Fibroblast of skin of right biceps (primary cell): ENCODE data around the gene YBX2.
A peak's percentile ranks its signal among the peaks of the same experiment; 100 is the strongest.

Experiments used
- DNase-seq: peaks from one replicate; pipeline ENCODE4 v3.0.0-alpha.2; 2013

Gene YBX2

DNA sequence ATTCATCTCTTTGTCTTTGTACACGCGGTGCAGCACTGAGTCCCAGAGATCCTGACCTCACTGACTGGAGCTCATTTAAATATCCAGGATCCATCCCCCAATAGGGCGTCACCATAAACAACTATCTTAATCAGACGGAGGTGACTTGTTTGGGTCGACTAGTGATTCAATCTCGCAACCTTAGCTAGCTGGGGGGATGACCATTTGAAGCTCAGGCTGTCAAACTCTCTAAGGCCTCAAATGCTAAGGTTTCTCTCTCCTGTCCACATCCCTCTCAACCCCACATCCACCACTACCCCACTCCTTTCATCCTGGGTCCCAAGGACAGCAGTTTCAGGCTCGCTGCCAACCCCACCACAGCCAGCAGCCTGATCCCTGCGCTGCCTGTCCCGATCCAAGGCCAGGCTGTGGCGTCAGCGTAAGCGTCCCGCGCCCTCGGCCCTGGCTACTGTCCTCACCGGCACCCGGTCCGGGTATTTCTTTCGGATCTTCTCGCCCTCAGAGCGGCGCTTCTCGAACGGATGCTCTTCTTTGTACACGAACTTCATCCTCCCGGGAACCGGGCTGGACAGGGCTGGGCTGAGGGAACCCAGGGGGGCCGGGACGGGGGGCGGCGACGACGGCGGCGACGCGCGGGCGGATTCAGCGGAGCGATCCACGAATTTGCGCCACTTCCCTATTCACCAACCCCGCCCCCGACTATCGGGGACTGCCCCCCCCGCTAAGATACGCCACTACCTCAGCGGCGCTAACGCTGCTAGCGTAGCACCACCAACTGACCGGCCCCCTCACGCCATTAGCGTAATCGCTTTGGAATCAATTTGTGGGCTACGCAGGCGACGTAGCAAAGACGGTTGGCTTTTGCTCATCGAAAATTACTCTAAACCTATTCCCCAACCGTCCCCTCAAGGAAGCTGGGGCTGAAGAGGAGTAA is 52.4 kb downstream of the YBX2 start, which contains the start of gene GABARAP:
Gene GABARAP (minus strand): TSS at position 667 of the 934 bp plus-strand sequence. CDS start 119 bp downstream, at position 548.
- peak; percentile 93 for DNase-seq

DNA sequence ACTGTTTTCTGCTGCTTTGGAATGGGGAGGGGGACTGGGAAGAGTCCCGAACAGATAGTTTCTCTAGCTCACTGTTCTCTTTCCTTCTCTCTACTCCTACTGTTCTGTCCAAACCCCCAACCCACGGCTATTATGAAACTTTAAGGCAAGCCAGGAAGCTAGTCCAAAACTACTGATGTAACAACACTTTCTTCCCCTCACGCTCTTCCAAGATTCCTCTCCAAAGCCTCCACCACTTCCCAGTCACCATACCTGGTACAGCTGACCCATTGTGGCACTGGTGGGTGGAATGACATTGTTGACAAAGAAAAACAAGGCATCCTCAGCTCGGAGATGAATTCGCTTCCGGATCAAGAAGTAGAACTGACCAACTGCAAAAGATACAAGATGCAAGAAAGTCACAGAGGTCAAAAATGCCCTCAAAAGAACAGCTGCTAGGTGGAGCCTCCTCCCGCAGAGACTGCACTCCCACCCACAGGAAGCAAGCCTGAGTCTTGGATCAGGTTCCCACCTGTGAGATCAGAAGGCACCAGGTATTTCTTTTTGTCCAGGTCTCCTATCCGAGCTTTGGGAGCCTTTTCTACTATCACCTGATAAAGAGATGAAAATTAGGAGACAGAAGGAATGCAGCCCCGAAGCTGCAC is 53.2 kb downstream of the YBX2 start:
- no peak for DNase-seq

DNA sequence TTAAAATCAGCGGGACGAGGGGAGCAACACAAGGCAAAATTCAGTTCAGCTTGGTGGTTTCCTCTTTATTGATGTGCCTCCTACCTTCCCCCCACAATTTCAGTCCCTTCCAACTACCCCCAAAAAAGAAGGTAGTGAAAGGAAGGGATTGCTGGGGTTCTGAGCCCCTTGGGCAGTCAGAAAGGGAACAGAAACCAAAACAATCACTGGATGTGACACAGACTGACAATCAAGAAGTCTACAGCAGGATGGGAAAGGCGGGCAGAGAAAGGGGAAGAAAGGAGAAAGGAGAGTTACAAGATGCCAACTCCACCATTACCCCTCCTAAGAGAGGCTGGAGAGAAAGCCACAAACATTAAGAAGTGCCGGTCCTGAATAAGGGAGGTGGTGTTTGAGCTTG is 54.1 kb downstream of the YBX2 start:
- DNase-seq = no peak

DNA sequence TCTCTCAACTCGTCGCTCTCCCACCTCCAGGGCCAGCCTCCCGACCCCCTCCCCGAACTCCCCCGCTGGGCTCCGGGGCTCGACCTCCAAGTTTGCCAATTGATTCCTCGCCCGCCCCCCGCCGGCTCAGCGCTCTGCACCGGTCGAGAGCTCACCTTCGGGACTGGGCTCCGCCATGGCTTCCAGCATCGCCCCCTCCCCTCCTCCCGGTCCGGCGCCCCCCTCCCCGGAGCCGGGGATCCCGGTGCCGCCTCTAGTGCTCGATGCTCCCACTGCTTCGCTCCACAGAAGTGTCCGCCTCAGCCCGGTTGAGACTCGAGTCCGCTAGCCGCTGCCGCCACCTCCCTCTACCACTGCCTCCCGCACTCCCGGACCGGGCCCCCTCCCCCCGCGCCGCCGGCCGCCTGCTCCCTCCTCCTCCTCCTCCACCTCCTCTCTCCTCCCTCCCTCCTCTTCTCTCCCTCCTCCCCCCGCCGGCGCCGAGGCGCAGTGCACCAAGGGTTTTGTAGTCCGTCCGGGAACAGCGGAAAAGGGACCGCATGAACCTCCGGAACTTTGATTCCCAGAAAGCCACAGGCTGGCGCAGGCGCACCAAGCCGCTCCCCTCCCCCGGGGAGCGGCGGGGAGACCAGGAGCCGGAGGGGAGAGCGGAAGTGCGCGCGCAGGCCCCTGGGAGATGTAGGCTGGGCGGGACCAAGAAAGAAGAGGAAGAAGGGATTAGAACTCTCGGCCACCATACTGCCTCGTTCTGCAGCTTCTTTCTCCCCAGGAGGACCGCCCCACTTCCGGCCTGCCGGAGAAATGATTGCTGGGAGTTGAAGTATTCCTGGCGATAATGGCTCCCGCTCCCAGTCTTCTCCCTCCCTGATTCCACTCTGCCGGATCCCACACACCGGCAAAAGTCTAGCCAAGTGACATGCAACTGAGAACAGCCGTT is 55.1 kb downstream of the YBX2 start, which contains the start of gene PHF23:
Gene PHF23 (minus strand): TSS at position 367 of the 937 bp plus-strand sequence. CDS start 178 bp downstream, at position 189.
- DNase-seq = peak; percentile 100

DNA sequence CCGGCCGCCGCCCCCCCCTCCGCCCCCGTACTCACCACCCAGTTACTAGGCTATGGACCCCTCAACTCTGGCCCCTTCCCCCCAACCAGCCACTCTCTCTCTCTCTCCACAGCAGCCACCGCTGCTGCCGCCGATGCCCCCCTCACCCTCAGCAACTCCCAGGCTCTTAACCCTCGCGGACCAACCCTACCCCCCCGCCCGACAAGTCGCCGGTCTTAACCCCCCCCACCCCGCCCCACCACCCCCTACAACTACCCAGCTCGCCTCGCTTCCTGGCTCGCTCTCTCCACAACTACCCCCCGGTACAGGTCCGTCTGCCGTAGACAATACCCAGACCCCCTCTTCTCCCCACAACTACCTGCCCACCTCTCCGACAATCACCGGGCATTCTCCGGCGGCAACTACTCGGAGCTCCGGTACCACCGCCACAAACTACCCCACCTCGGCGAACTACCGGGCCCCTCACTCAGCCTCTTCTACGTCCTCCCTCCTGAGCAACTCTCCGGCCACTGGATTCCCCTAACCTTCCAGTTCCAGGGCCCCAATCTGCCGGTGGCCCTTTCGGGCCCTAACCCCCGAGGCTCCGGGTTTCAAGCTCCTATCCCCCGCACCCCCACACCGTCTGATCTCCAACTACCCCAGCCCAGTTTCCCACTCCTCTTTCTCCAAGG is 55.9 kb downstream of the YBX2 start:
- peak; percentile 50 for DNase-seq
